ENCODE data around the gene FAM171A2.
A peak's percentile ranks its signal among the peaks of the same experiment; 100 is the strongest.
"Not testable (repeated sequence)": the region's sequence is repeated elsewhere in the genome, so short reads cannot be mapped to it uniquely, and the experiment has no call there.

The FAM171A2 gene

GRCh38 chr17:44360144-44360533, 3.5 kb downstream of the FAM171A2 start:
- DNase-seq (ENCODE audit: low spot score), result no peak

GRCh38 chr17:44359458-44360143, 4.1 kb downstream of the FAM171A2 start:
- DNase-seq (ENCODE audit: low spot score), result no peak

- DNase-seq (ENCODE audit: low spot score), result no peak
Observed at GRCh38 chr17:44359006-44359405, 4.6 kb downstream of the FAM171A2 start.

GRCh38 chr17:44358066-44358465, 5.6 kb downstream of the FAM171A2 start:
- DNase-seq (ENCODE audit: low spot score), result no peak

GRCh38 chr17:44356241-44356640, 7.4 kb downstream of the FAM171A2 start:
- DNase-seq (ENCODE audit: low spot score), result no peak

- no peak for DNase-seq (ENCODE audit: low spot score)
Observed at GRCh38 chr17:44355642-44356099, 8.0 kb downstream of the FAM171A2 start.

GRCh38 chr17:44354582-44355561, 8.8 kb downstream of the FAM171A2 start:
- DNase-seq (ENCODE audit: low spot score), result peak; percentile 94

- DNase-seq (ENCODE audit: low spot score), result peak; percentile 63
Observed at GRCh38 chr17:44353672-44354331, 9.9 kb downstream of the FAM171A2 start.

GRCh38 chr17:44352828-44353671, 10.6 kb downstream of the FAM171A2 start:
- DNase-seq (ENCODE audit: low spot score), result no peak

- DNase-seq (ENCODE audit: low spot score), result no peak
Observed at GRCh38 chr17:44351961-44352827, 11.5 kb downstream of the FAM171A2 start.

- no peak for DNase-seq (ENCODE audit: low spot score)
Observed at GRCh38 chr17:44351464-44351863, 12.2 kb downstream of the FAM171A2 start.

- DNase-seq (ENCODE audit: low spot score), result peak; percentile 97
Observed at GRCh38 chr17:44350733-44351226, 12.9 kb downstream of the FAM171A2 start.

- DNase-seq (ENCODE audit: low spot score), result no peak
Observed at GRCh38 chr17:44349553-44350070, 14.0 kb downstream of the FAM171A2 start.

- DNase-seq (ENCODE audit: low spot score), result no peak
Observed at GRCh38 chr17:44348988-44349364, 14.7 kb downstream of the FAM171A2 start.

- no peak for DNase-seq (ENCODE audit: low spot score)
Observed at GRCh38 chr17:44348234-44348987, 15.2 kb downstream of the FAM171A2 start.

GRCh38 chr17:44347206-44348055, 16.2 kb downstream of the FAM171A2 start:
- DNase-seq (ENCODE audit: low spot score), result not testable (repeated sequence)

GRCh38 chr17:44346064-44346844, 17.4 kb downstream of the FAM171A2 start:
- DNase-seq (ENCODE audit: low spot score), result no peak

Measured in HuH-7 (cell line).